Measurements from ENCODE around the gene ADAMTSL2.

Gene ADAMTSL2

GRCh38 chr9:133512253-133513213 lies 22.0 kb upstream of the ADAMTSL2 start:
- H3K9me3 ChIP-seq (ENCODE audit: insufficient read depth, low read length): no peaks in the 10 kb centered on the region
- H3K4me1 ChIP-seq (ENCODE audit: low read length): no peaks in the 10 kb centered on the region
- peaks cover 6% of the 10 kb centered on the region; the same call in 1 of the 2 replicates for H3K27me3 ChIP-seq (ENCODE audit: low read depth, low read length)
- H3K36me3 ChIP-seq (replicated peaks; ENCODE audit: low read depth, low read length): no peaks in the 10 kb centered on the region
- no peak overlapping the region for H3K27ac ChIP-seq (ENCODE audit: low read length)
- no peak for TF ChIP-seq CTCF (IDR thresholded peaks at IDR 0.05; ENCODE audit: low read depth, low read length)
- H3K79me2 ChIP-seq (ENCODE audit: low read length): no peaks in the 10 kb centered on the region
- H4K20me1 ChIP-seq (ENCODE audit: insufficient read depth, low read length): no peaks in the 10 kb centered on the region
- H3K4me2 ChIP-seq (ENCODE audit: low read length): no peak overlapping the region
- H3K9ac ChIP-seq (ENCODE audit: low read length): no peak overlapping the region
- H3K4me3 ChIP-seq (ENCODE audit: low read length): no peak overlapping the region
- no peak overlapping the region for H2AFZ ChIP-seq (ENCODE audit: low read depth, low read length)

- TF ChIP-seq EZH2phosphoT487 (IDR thresholded peaks at IDR 0.05; ENCODE audit: low read depth) (no peak), CTCF (IDR thresholded peaks at IDR 0.05; ENCODE audit: low read depth, low read length) (no peak)
- Histone ChIP-seq H3K9me3 (ENCODE audit: insufficient read depth, low read length) (no peaks in the 10 kb centered on the region), H3K4me1 (ENCODE audit: low read length) (no peaks in the 10 kb centered on the region), H3K9ac (ENCODE audit: low read length) (no peak overlapping the region), H3K79me2 (ENCODE audit: low read length) (no peaks in the 10 kb centered on the region), H2AFZ (ENCODE audit: low read depth, low read length) (no peak overlapping the region), H3K4me2 (ENCODE audit: low read length) (no peak overlapping the region), H3K4me3 (ENCODE audit: low read length) (no peak overlapping the region), H3K27ac (ENCODE audit: low read length) (no peak overlapping the region), H3K27me3 (ENCODE audit: low read depth, low read length) (peaks cover 3% of the 10 kb centered on the region; the same call in 1 of the 2 replicates), H4K20me1 (ENCODE audit: insufficient read depth, low read length) (no peaks in the 10 kb centered on the region), H3K36me3 (replicated peaks; ENCODE audit: low read depth, low read length) (no peaks in the 10 kb centered on the region)
Observed at GRCh38 chr9:133513214-133514100, 21.0 kb upstream of the ADAMTSL2 start.

- TF ChIP-seq CTCF (IDR thresholded peaks at IDR 0.05; ENCODE audit: low read depth, low read length) (no peak), EZH2phosphoT487 (IDR thresholded peaks at IDR 0.05; ENCODE audit: low read depth) (no peak)
- Histone ChIP-seq H3K27me3 (ENCODE audit: low read depth, low read length) (peaks cover 6% of the 10 kb centered on the region), H3K4me1 (ENCODE audit: low read length) (no peaks in the 10 kb centered on the region), H3K9ac (ENCODE audit: low read length) (no peak overlapping the region), H3K79me2 (ENCODE audit: low read length) (no peaks in the 10 kb centered on the region), H4K20me1 (ENCODE audit: insufficient read depth, low read length) (no peaks in the 10 kb centered on the region), H3K9me3 (ENCODE audit: insufficient read depth, low read length) (no peaks in the 10 kb centered on the region), H3K4me3 (ENCODE audit: low read length) (no peak overlapping the region), H3K4me2 (ENCODE audit: low read length) (no peak overlapping the region), H2AFZ (ENCODE audit: low read depth, low read length) (no peak overlapping the region), H3K36me3 (replicated peaks; ENCODE audit: low read depth, low read length) (no peaks in the 10 kb centered on the region), H3K27ac (ENCODE audit: low read length) (no peak overlapping the region)
Observed at GRCh38 chr9:133514460-133515239, 19.9 kb upstream of the ADAMTSL2 start.
